OCI-M2 (cell line): Measurements from ENCODE around the gene FZD7.

Experiments
- DNase-seq: peaks from one replicate; lab custom pipeline; 2025; ENCODE audit not compliant: unreplicated experiment; lab: John Stamatoyannopoulos, UW

The FZD7 gene

GRCh38 chr2:202009581-202009980 is 24.1 kb upstream of the FZD7 start:
- DNase-seq = no peak

GRCh38 chr2:202014318-202014717 is 19.3 kb upstream of the FZD7 start:
- no peak for DNase-seq

GRCh38 chr2:202014759-202015211 is 18.9 kb upstream of the FZD7 start:
- DNase-seq = no peak

- DNase-seq = no peak
Measured at GRCh38 chr2:202015471-202015870, 18.2 kb upstream of the FZD7 start.

- no peak for DNase-seq
Measured at GRCh38 chr2:202016579-202017227, 17.0 kb upstream of the FZD7 start.

- no peak for DNase-seq
Measured at GRCh38 chr2:202017940-202018339, 15.7 kb upstream of the FZD7 start.

- DNase-seq = no peak
Measured at GRCh38 chr2:202018950-202019349, 14.7 kb upstream of the FZD7 start.

- no peak for DNase-seq
Measured at GRCh38 chr2:202019689-202020450, 13.8 kb upstream of the FZD7 start.

GRCh38 chr2:202022755-202023154 is 10.9 kb upstream of the FZD7 start:
- DNase-seq = no peak

- no peak for DNase-seq
Measured at GRCh38 chr2:202023198-202023903, 10.3 kb upstream of the FZD7 start.

GRCh38 chr2:202023904-202024266 is 9.8 kb upstream of the FZD7 start:
- DNase-seq = no peak

- DNase-seq = no peak
Measured at GRCh38 chr2:202024871-202025270, 8.8 kb upstream of the FZD7 start.

GRCh38 chr2:202025816-202026215 is 7.8 kb upstream of the FZD7 start:
- no peak for DNase-seq

- DNase-seq = no peak
Measured at GRCh38 chr2:202026507-202026906, 7.1 kb upstream of the FZD7 start.

- no peak for DNase-seq
Measured at GRCh38 chr2:202030691-202031090, 3.0 kb upstream of the FZD7 start.

GRCh38 chr2:202031246-202031951 is 2.3 kb upstream of the FZD7 start:
- DNase-seq = no peak

- DNase-seq = no peak
Measured at GRCh38 chr2:202032846-202033316, 774 bp upstream of the FZD7 start.

- DNase-seq = no peak
Measured at GRCh38 chr2:202034249-202035088, 814 bp downstream of the FZD7 start.

GRCh38 chr2:202035089-202035940 is 1.7 kb downstream of the FZD7 start:
- DNase-seq = no peak
